ENCODE measurements around the gene GMPR.
"Not testable (repeated sequence)": the region's sequence is repeated elsewhere in the genome, so short reads cannot be mapped to it uniquely, and the experiment has no call there.

GRCh38 chr6:16260602-16261001 lies 22.2 kb downstream of the GMPR start:
- TF ChIP-seq CTCF (conservative IDR thresholded peaks at IDR 0.05; ENCODE audit: low read length); EZH2phosphoT487 (IDR thresholded peaks at IDR 0.05; ENCODE audit: borderline replicate concordance, low read depth, low read length): not testable (repeated sequence)

Measured in OCI-LY7 (cell line).